HepG2 (cell line): Measurements from ENCODE around the gene MAP3K20.

Experiments used
- NFE2L2 ChIP-seq: fragments of 150-350 bp; IDR thresholded peaks from 2 replicates; pipeline ENCODE4 v1.6.1; 2014; ENCODE audit warnings: low read length
- TF ChIP-seq, protein P1 (sequence below): sonication (generic); formaldehyde crosslinking; IDR thresholded peaks from 2 replicates; pipeline ENCODE4 v1.5.0; 2020; ENCODE audit warnings: mild to moderate bottlenecking, missing genetic modification reagents, moderate library complexity

DNA sequence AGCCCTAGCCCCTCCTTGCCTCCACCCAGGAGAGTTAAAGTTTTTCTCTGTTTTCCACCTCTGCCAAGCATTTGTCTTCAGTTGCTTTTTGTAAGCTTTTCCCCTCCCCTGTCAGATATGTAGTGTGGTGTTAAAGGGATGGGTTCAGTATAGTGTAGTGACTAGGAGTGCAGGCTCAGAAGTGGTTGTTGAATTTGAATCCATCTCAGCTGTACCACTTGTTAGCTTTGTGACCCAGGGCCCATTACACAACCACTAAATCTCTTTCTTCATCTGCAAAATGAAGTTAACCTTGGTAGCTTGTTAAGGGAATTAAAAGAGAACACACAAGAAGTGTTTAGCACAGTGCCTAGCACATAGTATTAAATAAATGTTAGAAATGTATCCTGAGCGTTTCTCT lies 56.9 kb downstream of the MAP3K20 start:
- TF ChIP-seq NFE2L2 = no peak
- TF ChIP-seq, protein P1, sequence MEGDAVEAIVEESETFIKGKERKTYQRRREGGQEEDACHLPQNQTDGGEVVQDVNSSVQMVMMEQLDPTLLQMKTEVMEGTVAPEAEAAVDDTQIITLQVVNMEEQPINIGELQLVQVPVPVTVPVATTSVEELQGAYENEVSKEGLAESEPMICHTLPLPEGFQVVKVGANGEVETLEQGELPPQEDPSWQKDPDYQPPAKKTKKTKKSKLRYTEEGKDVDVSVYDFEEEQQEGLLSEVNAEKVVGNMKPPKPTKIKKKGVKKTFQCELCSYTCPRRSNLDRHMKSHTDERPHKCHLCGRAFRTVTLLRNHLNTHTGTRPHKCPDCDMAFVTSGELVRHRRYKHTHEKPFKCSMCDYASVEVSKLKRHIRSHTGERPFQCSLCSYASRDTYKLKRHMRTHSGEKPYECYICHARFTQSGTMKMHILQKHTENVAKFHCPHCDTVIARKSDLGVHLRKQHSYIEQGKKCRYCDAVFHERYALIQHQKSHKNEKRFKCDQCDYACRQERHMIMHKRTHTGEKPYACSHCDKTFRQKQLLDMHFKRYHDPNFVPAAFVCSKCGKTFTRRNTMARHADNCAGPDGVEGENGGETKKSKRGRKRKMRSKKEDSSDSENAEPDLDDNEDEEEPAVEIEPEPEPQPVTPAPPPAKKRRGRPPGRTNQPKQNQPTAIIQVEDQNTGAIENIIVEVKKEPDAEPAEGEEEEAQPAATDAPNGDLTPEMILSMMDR (CRISPR knock-in tag) = no peak
